ENCODE measurements around the gene FAM234B. TPM values are rescaled to one million over a fixed set of nuclear protein-coding genes. Genes with fewer than 3 reads are reported as not detected.

The FAM234B gene
- total and polyA plus RNA-seq, 8 donors, result 1.1 to 4.6 (median 3.7) TPM

DNA sequence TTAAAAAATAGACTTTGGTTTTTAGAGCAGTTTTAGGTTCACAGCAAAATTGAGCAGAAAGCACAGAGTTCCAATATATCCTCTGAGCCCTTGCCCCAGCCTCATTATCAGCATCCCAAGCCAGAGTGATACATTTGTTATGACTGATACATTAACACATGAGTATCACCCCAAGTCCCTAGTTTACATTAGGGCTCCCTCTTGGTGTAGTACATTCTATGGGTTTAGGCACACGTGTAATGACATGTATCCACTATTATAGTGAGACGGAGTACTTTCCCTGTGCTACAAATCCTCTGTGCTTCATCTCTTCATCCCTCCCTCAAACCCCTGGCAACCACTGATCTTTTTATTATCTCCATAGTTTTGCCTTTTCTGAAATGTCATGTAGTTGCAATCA is 81.8 kb downstream of the FAM234B start:
- ATAC-seq, result no peak
- Histone ChIP-seq H3K9me3 (no peaks in the 10 kb centered on the region), H3K4me1 (no peaks in the 10 kb centered on the region), H3K27ac (no peak overlapping the region), H3K27me3 (no peaks in the 10 kb centered on the region), H3K36me3 (no peaks in the 10 kb centered on the region), H3K4me3 (no peak overlapping the region)
- DNase-seq, result no peak
- 90 to 94% methylated on average over 2 of the region's 2 CpGs for WGBS, 2 donors
- intact Hi-C loops (cut with DNase I), result no loop called here
- no peak for FAIRE-seq
- TF ChIP-seq, protein P1, sequence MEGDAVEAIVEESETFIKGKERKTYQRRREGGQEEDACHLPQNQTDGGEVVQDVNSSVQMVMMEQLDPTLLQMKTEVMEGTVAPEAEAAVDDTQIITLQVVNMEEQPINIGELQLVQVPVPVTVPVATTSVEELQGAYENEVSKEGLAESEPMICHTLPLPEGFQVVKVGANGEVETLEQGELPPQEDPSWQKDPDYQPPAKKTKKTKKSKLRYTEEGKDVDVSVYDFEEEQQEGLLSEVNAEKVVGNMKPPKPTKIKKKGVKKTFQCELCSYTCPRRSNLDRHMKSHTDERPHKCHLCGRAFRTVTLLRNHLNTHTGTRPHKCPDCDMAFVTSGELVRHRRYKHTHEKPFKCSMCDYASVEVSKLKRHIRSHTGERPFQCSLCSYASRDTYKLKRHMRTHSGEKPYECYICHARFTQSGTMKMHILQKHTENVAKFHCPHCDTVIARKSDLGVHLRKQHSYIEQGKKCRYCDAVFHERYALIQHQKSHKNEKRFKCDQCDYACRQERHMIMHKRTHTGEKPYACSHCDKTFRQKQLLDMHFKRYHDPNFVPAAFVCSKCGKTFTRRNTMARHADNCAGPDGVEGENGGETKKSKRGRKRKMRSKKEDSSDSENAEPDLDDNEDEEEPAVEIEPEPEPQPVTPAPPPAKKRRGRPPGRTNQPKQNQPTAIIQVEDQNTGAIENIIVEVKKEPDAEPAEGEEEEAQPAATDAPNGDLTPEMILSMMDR (IDR thresholded peaks at IDR 0.05), result no peak

DNA sequence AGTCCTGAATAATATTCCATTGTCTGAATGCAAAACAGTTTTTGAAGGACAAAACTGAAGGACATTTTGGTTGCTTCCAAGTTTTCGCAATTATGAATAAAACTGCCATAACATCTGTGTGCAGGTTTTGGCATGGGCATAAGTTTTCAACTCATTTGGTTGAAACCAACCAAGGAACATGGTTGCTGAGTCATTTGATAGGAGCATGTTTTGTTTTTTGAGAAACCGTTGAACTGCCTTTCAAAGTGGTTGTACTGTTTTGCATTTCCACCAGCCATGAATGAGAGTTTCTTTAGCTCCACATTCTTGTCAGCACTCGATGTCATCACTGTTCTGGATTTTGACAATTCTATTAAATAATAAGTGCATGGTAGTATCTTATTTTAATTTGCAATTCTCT is 82.3 kb downstream of the FAM234B start:
- TF ChIP-seq, protein P1 (IDR thresholded peaks at IDR 0.05), result no peak
- Histone ChIP-seq H3K27me3 (no peaks in the 10 kb centered on the region), H3K36me3 (no peaks in the 10 kb centered on the region), H3K27ac (no peak overlapping the region), H3K9me3 (no peaks in the 10 kb centered on the region), H3K4me1 (no peaks in the 10 kb centered on the region), H3K4me3 (no peak overlapping the region)
- no peak for FAIRE-seq
- no peak for ATAC-seq
- WGBS, 2 donors, result 87 to 92% methylated on average over 3 of the region's 3 CpGs
- intact Hi-C loops (cut with DNase I), result no loop called here
- no peak for DNase-seq

DNA sequence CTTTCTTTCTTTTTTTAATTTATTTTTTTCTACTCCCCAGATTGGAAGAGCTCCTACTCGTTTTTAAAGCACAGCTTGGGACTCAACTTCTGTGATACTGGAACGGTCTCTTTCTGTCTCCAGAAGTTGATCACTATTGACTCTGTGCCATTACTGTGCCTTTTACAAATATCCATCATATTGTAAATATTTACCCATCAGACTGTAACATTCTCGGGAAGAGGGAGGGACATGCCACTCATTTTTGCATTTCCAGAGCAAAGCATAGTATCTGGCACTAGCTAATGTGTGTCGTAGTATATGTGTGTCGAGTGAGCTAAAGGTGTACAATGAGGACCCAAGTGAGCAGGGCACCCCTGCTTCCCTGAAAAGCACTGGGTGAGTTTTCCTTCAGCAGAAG is 83.3 kb downstream of the FAM234B start:
- ATAC-seq (peak in 1 of 4 donors; percentile 24), FAIRE-seq (no peak), DNase-seq (no peak)
- intact Hi-C loops (cut with DNase I), result no loop called here
- Histone ChIP-seq H3K4me1 (no peaks in the 10 kb centered on the region), H3K4me3 (no peak overlapping the region), H3K27me3 (no peaks in the 10 kb centered on the region), H3K9me3 (no peaks in the 10 kb centered on the region), H3K27ac (no peak overlapping the region), H3K36me3 (no peaks in the 10 kb centered on the region)
- TF ChIP-seq, protein P1 (IDR thresholded peaks at IDR 0.05), result no peak
- 21 to 26% methylated on average over 5 of the region's 5 CpGs for WGBS, 2 donors

DNA sequence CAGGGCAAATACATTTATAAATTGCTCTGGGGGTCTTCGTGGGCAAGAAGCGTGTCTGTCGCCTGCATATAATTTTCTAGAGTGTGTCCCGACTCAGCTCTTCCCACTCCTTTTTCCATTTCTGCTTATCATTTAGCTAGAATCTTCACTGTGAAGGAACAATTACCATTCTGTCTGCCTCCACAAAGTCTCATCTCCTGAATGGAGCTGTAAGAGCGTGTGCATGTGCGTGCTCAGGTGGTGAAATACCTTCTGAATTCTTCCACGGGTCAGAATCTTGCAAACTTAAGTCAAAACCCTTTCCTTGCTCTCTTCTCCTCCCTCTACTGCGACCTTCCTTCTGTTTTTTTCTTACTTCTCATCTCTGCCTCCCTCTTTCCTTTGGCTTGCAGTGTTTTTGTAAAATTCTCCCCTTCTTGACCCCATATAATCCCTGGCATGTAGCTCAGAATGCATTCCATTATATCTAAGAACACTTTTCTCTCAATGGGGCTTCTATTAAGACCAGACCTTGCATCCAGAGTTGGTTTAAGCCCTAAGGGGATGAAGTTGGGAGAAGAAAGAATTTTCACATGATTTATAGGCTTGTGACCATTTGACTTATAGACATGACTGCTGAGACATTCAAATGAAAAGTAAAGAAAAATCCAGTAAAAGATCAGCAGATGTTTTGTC is 84.2 kb downstream of the FAM234B start:
- 90 to 93% methylated on average over 8 of the region's 8 CpGs for WGBS, 2 donors
- DNase-seq (no peak), FAIRE-seq (no peak), ATAC-seq (no peak)
- H3K27me3 ChIP-seq, result no peaks in the 10 kb centered on the region
- H3K9me3 ChIP-seq, result no peaks in the 10 kb centered on the region
- no peaks in the 10 kb centered on the region for H3K36me3 ChIP-seq
- no peaks in the 10 kb centered on the region for H3K4me1 ChIP-seq
- intact Hi-C loops (cut with DNase I), result no loop called here
- H3K4me3 ChIP-seq, result no peak overlapping the region
- TF ChIP-seq, protein P1 (IDR thresholded peaks at IDR 0.05), result no peak
- H3K27ac ChIP-seq, result no peak overlapping the region

DNA sequence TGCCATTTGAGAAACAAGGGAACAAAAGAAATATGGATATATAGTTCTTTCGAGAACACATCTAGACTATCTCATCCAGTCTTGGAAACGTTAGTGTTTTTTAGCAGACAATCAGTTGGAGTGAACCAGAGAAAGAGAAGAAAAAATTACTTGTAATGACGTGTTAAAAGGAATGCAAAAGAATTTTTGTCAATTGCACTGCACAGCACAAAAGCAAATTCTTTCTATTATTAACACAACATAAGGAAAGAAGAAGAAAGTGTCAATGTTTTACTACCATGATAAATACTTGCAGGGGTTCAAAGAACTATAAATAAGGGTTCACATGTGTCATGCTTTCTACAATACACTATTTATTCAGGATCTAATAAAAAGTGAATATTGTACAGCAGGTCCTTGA is 86.8 kb downstream of the FAM234B start:
- no peaks in the 10 kb centered on the region for H3K9me3 ChIP-seq
- H3K27me3 ChIP-seq, result no peaks in the 10 kb centered on the region
- TF ChIP-seq, protein P1 (IDR thresholded peaks at IDR 0.05), result no peak
- no peak overlapping the region for H3K27ac ChIP-seq
- no peaks in the 10 kb centered on the region for H3K4me1 ChIP-seq
- H3K36me3 ChIP-seq, result no peaks in the 10 kb centered on the region
- ATAC-seq, result no peak
- no peak for DNase-seq
- no peak for FAIRE-seq
- intact Hi-C loops (cut with DNase I), result no loop called here
- no peak overlapping the region for H3K4me3 ChIP-seq
- 38 to 42% methylated on average over 3 of the region's 3 CpGs for WGBS, 2 donors

Data from pancreas (tissue), 10 donors.